ENCODE data around the gene CYP46A1.

DNA sequence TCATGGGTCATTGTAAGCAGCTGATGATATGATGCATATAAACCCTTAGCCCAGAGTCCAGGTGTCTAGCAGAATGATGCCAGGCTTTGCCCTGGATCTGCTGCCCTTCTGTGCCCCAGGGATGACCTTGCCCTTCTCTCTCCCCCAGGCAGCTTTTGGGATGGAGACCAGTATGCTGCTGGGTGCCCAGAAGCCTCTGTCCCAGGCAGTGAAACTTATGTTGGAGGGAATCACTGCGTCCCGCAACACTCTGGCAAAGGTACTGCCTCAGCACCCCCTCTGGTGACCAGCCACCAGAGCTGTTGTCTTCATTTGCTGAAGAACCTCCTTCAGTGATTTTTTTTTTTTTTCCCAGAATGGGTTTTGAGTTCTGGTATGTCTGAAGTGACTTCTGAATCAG, 23.3 kb downstream of the CYP46A1 start:
- no peak for TF ChIP-seq POLR2A (IDR thresholded peaks at IDR 0.05)
- TF ChIP-seq, protein P1, sequence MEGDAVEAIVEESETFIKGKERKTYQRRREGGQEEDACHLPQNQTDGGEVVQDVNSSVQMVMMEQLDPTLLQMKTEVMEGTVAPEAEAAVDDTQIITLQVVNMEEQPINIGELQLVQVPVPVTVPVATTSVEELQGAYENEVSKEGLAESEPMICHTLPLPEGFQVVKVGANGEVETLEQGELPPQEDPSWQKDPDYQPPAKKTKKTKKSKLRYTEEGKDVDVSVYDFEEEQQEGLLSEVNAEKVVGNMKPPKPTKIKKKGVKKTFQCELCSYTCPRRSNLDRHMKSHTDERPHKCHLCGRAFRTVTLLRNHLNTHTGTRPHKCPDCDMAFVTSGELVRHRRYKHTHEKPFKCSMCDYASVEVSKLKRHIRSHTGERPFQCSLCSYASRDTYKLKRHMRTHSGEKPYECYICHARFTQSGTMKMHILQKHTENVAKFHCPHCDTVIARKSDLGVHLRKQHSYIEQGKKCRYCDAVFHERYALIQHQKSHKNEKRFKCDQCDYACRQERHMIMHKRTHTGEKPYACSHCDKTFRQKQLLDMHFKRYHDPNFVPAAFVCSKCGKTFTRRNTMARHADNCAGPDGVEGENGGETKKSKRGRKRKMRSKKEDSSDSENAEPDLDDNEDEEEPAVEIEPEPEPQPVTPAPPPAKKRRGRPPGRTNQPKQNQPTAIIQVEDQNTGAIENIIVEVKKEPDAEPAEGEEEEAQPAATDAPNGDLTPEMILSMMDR (IDR thresholded peaks at IDR 0.05) = no peak
